Liver (tissue), 9 donors: ENCODE data around the gene CEP68. TPM values are rescaled to one million over a fixed set of nuclear protein-coding genes. Genes with fewer than 3 reads are reported as not detected.
"Not testable (repeated sequence)": the region's sequence is repeated elsewhere in the genome, so short reads cannot be mapped to it uniquely, and the experiment has no call there.

Experiments
- DNase-seq: peaks from one replicate; pipeline ENCODE4 v3.0.0-alpha.2; 2017; ENCODE audit warnings: low spot score
- H3K27ac ChIP-seq, 2 donors: one replicate each; pipeline ENCODE4 v1.7.0; 2013; ENCODE audit warnings: inconsistent platforms in 2 of 2, low read length in 2 of 2, control low read depth in 1 of 2, low read depth in 1 of 2, mild to moderate bottlenecking in 1 of 2
- H3K27me3 ChIP-seq, 4 donors: one replicate each; pipeline versions ENCODE4 v1.6.1 to v1.7.0; 2013; ENCODE audit warnings: low read length in 3 of 4, inconsistent platforms in 1 of 4, mild to moderate bottlenecking in 1 of 4, moderate library complexity in 1 of 4; ENCODE audit not compliant: control insufficient read depth in 4 of 4, insufficient read depth in 4 of 4
- H3K36me3 ChIP-seq, 4 donors: one replicate each; pipeline versions ENCODE4 v1.6.1 to v1.7.0; 2013; ENCODE audit warnings: low read length in 3 of 4, mild to moderate bottlenecking in 3 of 4, low read depth in 1 of 4, moderate library complexity in 1 of 4; ENCODE audit not compliant: control insufficient read depth in 4 of 4, insufficient read depth in 3 of 4
- H3K4me1 ChIP-seq, 4 donors: one replicate each; pipeline versions ENCODE4 v1.6.1 to v1.7.0; 2013; ENCODE audit warnings: low read length in 3 of 4, mild to moderate bottlenecking in 3 of 4, moderate library complexity in 1 of 4; ENCODE audit not compliant: control insufficient read depth in 4 of 4, insufficient read depth in 4 of 4
- H3K4me3 ChIP-seq, 3 donors: one replicate each; pipeline versions ENCODE4 v1.6.1 to v1.7.0; 2013; ENCODE audit warnings: low read length in 3 of 3, control low read depth in 1 of 3, low read depth in 1 of 3, mild to moderate bottlenecking in 1 of 3
- H3K9ac ChIP-seq, 2 donors: one replicate each; pipeline ENCODE4 v1.7.0; 2013; ENCODE audit warnings: low read length in 2 of 2, mild to moderate bottlenecking in 2 of 2, moderate library complexity in 2 of 2, control low read depth in 1 of 2, low read depth in 1 of 2
- H3K9me3 ChIP-seq, 4 donors: one replicate each; pipeline versions ENCODE4 v1.6.1 to v1.7.0; 2013; ENCODE audit warnings: low read length in 3 of 4; ENCODE audit not compliant: control insufficient read depth in 4 of 4
- EGR1 ChIP-seq, 2 donors: IDR thresholded peaks; 2 replicates each; pipeline ENCODE4 v1.6.1; 2016 to 2018; ENCODE audit warnings: antibody characterized with exemption in 2 of 2, low read depth in 2 of 2
- FOXA1 ChIP-seq: IDR thresholded peaks from 2 replicates; pipeline ENCODE4 v1.6.1; 2016; ENCODE audit warnings: antibody characterized with exemption
- FOXA2 ChIP-seq: IDR thresholded peaks from 2 replicates; pipeline ENCODE4 v1.6.1; 2016; ENCODE audit warnings: antibody characterized with exemption
- GABPA ChIP-seq, 2 donors: IDR thresholded peaks in 1 of 2; conservative IDR thresholded peaks in 1 of 2; 2 replicates each; pipeline ENCODE4 v1.6.1; 2016; ENCODE audit warnings: antibody characterized with exemption in 2 of 2, mild to moderate bottlenecking in 1 of 2, moderate library complexity in 1 of 2
- JUND ChIP-seq, 2 donors: IDR thresholded peaks; 2 replicates each; pipeline ENCODE4 v1.6.1; 2016; ENCODE audit warnings: antibody characterized with exemption in 2 of 2
- RAD21 ChIP-seq, 2 donors: IDR thresholded peaks; 2 replicates each; pipeline ENCODE4 v1.6.1; 2016; ENCODE audit warnings: antibody characterized with exemption in 2 of 2, mild to moderate bottlenecking in 2 of 2
- RXRA ChIP-seq, 2 donors: IDR thresholded peaks; 2 replicates each; pipeline ENCODE4 v1.6.1; 2017 to 2018; ENCODE audit warnings: antibody characterized with exemption in 2 of 2, mild to moderate bottlenecking in 1 of 2
- SP1 ChIP-seq: IDR thresholded peaks from 2 replicates; pipeline ENCODE4 v1.6.1; 2018; ENCODE audit warnings: antibody characterized with exemption, mild to moderate bottlenecking
- TAF1 ChIP-seq: conservative IDR thresholded peaks from 2 replicates; pipeline ENCODE4 v1.6.1; 2016; ENCODE audit warnings: antibody characterized with exemption, mild to moderate bottlenecking
- YY1 ChIP-seq: IDR thresholded peaks from 2 replicates; pipeline ENCODE4 v1.6.1; 2016; ENCODE audit warnings: antibody characterized with exemption, mild to moderate bottlenecking
- WGBS: extraction: QIAGEN DNeasy Blood & Tissue Kit; methylation state at CpG from one replicate; pipeline ENCODE4 v1.1.7; 2013; 5-methylcytosine and 5-hydroxymethylcytosine counted together
- polyA plus RNA-seq, 2 donors: library from polyadenylated mRNA; stranded (reverse) in 1 of 2; unstranded in 1 of 2; fragments of 200-250 nt in 1 of 2; fragments of >200 nt in 1 of 2; fragmentation: Nextera tagmentation in 1 of 2; extraction: Ambion mirVana in 1 of 2; gene quantifications; one replicate each; pipeline versions ENCODE4 v1.2.1 to v1.2.3, GENCODE V29; 2013 to 2015
- total RNA-seq, 2 donors: library from RNA; depleted of rRNA; stranded (reverse); fragments of >200 nt; gene quantifications; one replicate each; pipeline ENCODE4 v1.2.3, GENCODE V29; 2014
- TF ChIP-seq, protein P1 (sequence below): fragments of 150-350 bp; IDR thresholded peaks from 2 replicates; pipeline ENCODE4 v1.5.1; 2017; ENCODE audit warnings: improper control_type of control experiment, low read depth, low read length; ENCODE audit not compliant: missing input control
- TF ChIP-seq, protein P2 (sequence below): IDR thresholded peaks from 2 replicates; pipeline ENCODE4 v1.6.1; 2016; ENCODE audit warnings: antibody characterized with exemption, mild to moderate bottlenecking
- TF ChIP-seq, protein P3 (sequence below): IDR thresholded peaks from 2 replicates; pipeline ENCODE4 v1.6.1; 2016; ENCODE audit warnings: antibody characterized with exemption
- donor health status: healthy.
- donor health status: healthy.
- donor health status: healthy.
- donor health status: healthy.
- donor health status: healthy.

Gene CEP68
- total and polyA plus RNA-seq, 4 donors = 2.1 to 5.8 (median 4.1) TPM

DNA sequence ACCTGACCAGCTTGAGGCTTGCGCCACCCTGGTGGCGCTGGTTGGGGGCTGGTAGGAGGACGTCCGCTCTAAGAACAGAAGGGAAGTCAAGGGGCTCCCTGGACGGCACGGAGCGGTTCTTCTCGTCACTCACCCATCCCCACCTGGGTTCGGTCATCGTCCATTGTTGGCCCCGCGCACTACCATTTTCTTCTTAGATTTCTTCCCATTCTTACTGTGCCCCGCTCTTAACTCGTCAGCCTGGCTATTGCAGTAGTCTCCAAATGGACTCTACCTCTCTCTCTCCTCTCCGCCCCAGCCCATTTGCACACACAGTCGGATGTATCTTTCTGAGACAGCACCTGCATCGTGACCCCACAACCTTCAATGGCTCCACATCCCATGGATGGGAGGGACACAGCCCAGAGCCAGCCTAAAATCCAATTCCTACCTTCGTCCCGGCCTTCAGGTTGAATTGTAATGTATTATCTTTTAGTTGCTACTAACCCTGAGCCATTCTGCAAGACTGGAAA is 74.5 kb downstream of the CEP68 start:
- Histone ChIP-seq H3K27me3 (no peaks in the 10 kb centered on the region), H3K4me1 (peaks cover 10 to 20% (median 12%) of the 10 kb centered on the region in 4 donors), H3K9ac (peak overlapping the region; percentile 80 to 93), H3K9me3 (no peaks in the 10 kb centered on the region), H3K36me3 (no peaks in the 10 kb centered on the region), H3K27ac (peak overlapping the region; percentile 88 to 96), H3K4me3 (peak overlapping the region; percentile 58 to 94 (median 64))
- DNase-seq = no peak
- TF ChIP-seq RAD21 (IDR thresholded peaks at IDR 0.05) (no peak), EGR1 (IDR thresholded peaks at IDR 0.05; ENCODE audit: low read depth in 2 of 2) (no peak), SP1 (no peak), FOXA2 (no peak)
- TF ChIP-seq, protein P1, sequence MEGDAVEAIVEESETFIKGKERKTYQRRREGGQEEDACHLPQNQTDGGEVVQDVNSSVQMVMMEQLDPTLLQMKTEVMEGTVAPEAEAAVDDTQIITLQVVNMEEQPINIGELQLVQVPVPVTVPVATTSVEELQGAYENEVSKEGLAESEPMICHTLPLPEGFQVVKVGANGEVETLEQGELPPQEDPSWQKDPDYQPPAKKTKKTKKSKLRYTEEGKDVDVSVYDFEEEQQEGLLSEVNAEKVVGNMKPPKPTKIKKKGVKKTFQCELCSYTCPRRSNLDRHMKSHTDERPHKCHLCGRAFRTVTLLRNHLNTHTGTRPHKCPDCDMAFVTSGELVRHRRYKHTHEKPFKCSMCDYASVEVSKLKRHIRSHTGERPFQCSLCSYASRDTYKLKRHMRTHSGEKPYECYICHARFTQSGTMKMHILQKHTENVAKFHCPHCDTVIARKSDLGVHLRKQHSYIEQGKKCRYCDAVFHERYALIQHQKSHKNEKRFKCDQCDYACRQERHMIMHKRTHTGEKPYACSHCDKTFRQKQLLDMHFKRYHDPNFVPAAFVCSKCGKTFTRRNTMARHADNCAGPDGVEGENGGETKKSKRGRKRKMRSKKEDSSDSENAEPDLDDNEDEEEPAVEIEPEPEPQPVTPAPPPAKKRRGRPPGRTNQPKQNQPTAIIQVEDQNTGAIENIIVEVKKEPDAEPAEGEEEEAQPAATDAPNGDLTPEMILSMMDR = no peak
- TF ChIP-seq, protein P2, sequence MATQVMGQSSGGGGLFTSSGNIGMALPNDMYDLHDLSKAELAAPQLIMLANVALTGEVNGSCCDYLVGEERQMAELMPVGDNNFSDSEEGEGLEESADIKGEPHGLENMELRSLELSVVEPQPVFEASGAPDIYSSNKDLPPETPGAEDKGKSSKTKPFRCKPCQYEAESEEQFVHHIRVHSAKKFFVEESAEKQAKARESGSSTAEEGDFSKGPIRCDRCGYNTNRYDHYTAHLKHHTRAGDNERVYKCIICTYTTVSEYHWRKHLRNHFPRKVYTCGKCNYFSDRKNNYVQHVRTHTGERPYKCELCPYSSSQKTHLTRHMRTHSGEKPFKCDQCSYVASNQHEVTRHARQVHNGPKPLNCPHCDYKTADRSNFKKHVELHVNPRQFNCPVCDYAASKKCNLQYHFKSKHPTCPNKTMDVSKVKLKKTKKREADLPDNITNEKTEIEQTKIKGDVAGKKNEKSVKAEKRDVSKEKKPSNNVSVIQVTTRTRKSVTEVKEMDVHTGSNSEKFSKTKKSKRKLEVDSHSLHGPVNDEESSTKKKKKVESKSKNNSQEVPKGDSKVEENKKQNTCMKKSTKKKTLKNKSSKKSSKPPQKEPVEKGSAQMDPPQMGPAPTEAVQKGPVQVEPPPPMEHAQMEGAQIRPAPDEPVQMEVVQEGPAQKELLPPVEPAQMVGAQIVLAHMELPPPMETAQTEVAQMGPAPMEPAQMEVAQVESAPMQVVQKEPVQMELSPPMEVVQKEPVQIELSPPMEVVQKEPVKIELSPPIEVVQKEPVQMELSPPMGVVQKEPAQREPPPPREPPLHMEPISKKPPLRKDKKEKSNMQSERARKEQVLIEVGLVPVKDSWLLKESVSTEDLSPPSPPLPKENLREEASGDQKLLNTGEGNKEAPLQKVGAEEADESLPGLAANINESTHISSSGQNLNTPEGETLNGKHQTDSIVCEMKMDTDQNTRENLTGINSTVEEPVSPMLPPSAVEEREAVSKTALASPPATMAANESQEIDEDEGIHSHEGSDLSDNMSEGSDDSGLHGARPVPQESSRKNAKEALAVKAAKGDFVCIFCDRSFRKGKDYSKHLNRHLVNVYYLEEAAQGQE = no peak
- WGBS = 8% methylated on average over 19 of the region's 19 CpGs

DNA sequence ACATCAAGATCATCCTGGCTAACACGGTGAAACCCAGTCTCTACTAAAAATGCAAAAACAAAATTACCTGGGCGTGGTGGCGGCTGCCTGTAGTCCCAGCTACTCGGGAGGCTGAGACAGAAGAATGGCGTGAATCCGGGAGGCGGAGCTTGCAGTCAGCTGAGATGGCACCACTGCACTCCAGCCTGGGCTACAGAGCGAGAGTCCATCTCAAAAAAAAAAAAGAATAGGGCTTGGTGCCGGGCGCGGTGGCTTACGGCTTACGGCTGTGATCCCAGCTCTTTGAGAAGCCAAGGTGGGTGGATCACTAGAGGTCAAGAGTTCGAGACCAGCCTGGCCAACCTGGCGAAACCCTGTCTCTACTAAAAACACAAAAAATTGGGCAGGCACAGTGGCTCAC is 76.7 kb downstream of the CEP68 start:
- H3K9ac ChIP-seq, H3K36me3 ChIP-seq, DNase-seq, H3K4me1 ChIP-seq, H3K9me3 ChIP-seq, H3K27me3 ChIP-seq, H3K27ac ChIP-seq, H3K4me3 ChIP-seq: not testable (repeated sequence)
- 87% methylated on average over 15 of the region's 15 CpGs for WGBS

DNA sequence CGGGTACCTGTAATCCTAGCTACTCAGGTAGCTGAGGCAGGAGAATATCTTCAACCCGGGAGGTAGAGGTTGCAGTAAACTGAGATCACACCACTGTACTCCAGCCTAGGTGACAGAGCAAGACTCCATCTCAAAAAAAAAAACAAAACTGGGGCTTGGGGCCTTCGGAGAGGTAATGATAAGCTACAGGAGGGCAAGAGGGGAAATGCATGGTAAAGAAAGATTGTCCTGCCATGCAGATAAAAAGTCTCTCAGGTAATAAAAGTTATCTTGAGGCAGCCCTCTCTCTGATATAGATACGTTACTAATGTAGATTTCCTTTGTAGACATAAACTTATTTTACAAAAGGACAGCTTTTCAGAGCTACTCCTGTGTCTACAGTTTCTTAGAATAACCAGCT is 77.4 kb downstream of the CEP68 start:
- no peak for DNase-seq
- no peak overlapping the region for H3K4me3 ChIP-seq
- TF ChIP-seq RXRA (IDR thresholded peaks at IDR 0.05) (no peak), YY1 (no peak), FOXA2 (no peak), GABPA (IDR thresholded peaks at IDR 0.05 in 1 of 2, conservative IDR thresholded peaks at IDR 0.05 in 1 of 2) (no peak), JUND (IDR thresholded peaks at IDR 0.05) (no peak), FOXA1 (no peak), TAF1 (no peak)
- TF ChIP-seq, protein P3, sequence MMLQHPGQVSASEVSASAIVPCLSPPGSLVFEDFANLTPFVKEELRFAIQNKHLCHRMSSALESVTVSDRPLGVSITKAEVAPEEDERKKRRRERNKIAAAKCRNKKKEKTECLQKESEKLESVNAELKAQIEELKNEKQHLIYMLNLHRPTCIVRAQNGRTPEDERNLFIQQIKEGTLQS = no peak
- TF ChIP-seq, protein P1 = no peak
- H3K9me3 ChIP-seq = no peaks in the 10 kb centered on the region
- H3K27me3 ChIP-seq = no peaks in the 10 kb centered on the region
- peaks cover 0 to 8% (median 2%) of the 10 kb centered on the region in 4 donors for H3K4me1 ChIP-seq
- 72% methylated on average over 4 of the region's 4 CpGs for WGBS
- no peaks in the 10 kb centered on the region for H3K36me3 ChIP-seq
- H3K9ac ChIP-seq = no peak overlapping the region
- H3K27ac ChIP-seq = no peak overlapping the region
